Dermis blood vessel endothelial cell (primary cell): ENCODE data around the gene EDRF1. TPM values are rescaled to one million over a fixed set of nuclear protein-coding genes. Genes with fewer than 3 reads are reported as not detected.

Experiments
- DNase-seq: peaks from one replicate; pipeline ENCODE4 v3.0.0; 2010
- total RNA-seq: library from RNA; depleted of rRNA; stranded (reverse); fragments of >200 nt; gene quantifications from 2 replicates; pipeline ENCODE4 v1.2.3, GENCODE V29; 2014

Gene EDRF1
- total RNA-seq, 1 donor from 2014 or later: 19.1 TPM

GRCh38 chr10:125788156-125789034 is 68.9 kb downstream of the EDRF1 start:
- DNase-seq: peak; percentile 13

GRCh38 chr10:125792342-125793300 is 73.1 kb downstream of the EDRF1 start:
- DNase-seq: no peak

DNA sequence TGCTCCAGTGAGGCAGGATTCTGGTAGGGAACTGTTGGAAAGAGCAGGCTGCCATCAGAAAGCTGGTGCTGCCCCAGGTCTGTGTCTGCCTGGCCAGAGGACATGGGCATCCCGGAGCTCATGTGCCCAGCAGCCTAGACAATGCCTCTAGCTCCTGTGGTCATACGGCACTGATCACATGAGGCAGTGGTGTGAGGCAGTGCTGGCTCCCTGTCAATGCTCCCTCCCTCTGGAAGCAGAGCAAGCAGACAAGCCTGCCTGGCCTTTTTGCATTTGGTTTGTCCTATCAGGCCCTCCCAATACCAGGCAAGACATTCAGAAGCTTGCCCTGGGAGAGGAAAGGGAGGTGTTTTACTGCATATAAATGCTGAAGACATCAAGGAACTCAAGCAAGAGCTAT is 75.6 kb downstream of the EDRF1 start:
- no peak for DNase-seq

DNA sequence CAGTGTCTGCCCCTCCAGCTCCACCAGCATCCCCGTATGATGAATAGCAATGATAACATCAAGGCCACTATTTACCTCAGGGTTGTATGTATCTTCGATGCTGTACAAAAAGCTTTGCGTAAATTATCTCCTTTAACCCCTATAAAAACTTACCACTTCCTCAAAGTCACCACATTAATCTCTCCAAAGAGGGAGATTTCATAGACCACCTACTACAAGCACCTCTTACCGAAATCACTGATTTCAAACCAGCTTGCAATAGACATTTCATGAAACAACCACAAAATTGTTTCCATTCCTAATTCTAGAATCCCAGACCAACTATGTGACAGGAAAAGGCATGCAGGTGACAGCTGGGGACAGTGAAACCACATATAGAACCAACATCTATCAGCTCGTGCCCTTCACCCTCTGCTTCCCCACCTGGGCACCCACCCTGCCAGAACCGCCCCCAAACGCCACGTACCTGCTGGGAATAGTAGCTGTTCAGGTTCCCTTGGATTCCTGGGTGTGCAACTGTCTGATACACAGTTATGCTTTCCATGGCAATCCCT is 76.2 kb downstream of the EDRF1 start:
- DNase-seq: no peak

GRCh38 chr10:125797424-125797823 is 77.9 kb downstream of the EDRF1 start:
- no peak for DNase-seq

DNA sequence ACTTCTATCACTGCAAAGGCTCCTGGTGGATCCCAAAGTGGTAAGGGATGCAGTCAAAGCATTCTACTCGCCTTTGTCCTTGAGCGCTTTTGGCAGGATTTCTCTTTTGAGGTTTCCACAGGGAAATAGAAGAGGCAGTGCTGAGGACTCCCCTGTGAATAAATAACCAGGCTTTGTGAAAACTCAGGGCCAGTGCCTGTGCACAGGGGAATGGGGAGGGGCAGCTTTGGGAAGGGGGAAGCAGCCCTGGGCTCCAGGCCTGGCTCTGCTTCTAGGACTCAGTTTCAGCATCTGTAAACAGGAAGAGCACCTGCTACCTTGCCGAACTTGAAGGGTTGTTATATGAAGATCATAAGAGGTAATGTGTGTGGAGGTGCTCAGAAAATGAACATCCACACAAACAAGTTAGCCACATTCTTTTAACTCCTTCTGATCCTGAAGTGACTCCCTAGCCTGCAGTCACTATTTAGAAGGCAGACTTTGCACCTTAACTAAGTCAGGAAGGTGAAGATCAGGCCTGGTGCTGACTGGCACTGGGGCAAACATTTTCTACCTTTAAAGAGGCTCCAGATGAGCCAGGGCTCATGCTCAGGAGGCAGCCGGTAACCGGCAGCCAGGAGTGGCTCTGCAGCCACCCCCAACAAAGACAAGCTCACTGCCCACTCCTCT is 78.6 kb downstream of the EDRF1 start:
- DNase-seq: no peak

DNA sequence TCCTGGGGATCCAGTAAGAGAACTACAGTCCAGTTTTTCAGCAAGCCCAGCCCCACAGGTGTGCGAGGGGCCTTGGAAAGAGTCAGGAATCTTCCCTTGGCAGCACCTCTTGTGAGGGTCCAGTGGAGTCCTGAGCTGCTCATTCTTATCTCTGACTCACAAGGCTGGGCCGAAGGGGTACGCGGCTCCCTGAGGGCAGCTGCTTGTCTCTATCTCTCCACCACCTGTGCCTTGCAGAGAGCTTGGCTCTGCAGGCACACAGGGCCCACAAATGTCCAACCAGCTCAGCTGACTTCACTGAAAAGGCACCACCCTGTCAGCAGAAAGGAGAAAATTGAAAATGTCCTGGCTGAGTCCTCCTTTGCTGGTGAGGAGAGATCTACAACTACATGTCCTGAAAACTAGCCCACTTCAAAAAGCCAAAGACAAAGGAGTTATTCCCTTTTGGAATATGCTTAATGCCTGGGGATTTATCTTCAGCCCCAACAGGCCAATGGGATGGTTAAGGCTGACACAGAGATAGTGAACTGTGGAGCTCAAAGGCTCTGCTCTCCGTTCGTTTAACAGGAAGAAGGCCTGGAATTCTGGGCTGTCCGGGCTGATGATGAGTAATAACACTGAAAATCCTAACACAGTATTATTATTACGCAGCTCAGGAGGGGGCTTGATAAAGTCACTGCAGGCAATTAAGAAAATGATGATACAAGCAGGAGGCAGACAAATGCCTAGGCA is 80.1 kb downstream of the EDRF1 start:
- no peak for DNase-seq

GRCh38 chr10:125801574-125801973 is 82.1 kb downstream of the EDRF1 start:
- DNase-seq: no peak

DNA sequence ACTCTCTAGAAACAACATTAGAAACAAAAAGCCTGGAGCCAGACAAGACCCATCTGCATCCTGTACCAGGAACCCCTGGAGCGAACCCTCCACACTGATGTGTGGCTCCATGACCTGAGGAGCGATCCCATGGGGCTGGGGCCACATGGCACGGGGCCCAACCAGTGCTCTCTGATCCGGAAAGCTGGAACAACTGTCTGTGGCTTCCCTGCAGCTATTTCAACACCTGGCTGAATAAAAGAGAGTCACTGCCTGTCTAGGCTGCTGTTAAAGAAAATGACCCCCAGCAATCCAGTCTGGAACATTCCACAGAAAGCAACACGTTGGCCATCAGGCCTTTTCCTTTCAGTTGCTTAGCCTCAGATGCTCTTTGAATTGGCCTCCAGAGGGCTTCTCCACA is 82.6 kb downstream of the EDRF1 start:
- no peak for DNase-seq

DNA sequence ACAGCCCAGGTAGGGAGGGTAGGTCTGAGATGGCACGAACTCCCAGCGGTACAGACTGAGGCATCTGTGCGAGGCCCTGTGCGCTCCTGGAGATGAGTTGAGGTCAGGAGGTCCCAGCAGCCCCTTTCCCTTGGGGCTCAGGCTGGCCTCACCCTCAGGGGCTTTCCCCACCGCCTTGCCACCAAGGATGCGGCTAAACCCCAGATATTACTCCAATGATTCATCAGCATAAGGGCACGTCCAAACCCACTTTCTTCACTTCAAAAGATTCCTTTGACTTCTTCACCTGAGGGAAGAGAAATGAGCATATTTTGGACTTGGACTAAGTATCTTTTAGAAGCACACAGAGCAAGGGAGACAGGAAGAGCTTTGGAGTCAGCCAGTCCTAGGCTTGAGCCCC is 83.2 kb downstream of the EDRF1 start:
- no peak for DNase-seq

- DNase-seq: peak; percentile 23
These were observed 88.5 kb downstream of the EDRF1 start for GRCh38 chr10:125808047-125808446.

DNA sequence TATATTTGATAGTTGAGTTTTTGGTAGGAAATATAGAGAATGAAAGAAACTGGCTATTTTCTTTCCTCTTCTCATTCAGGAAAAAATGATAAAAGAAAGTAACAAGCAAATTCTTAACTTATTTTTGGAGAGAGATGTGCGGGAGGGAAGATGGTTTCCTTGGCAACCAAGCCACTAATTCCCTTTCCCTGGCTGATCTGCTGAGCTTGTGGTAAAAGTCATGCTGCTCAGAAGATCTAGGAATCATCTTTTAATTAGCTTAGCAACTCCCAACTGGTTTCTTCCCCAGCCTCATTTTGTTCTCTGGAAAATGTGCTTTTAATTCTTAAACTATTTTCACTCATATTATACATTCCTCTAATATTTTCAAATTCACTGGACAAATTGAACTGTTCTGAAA is 91.7 kb downstream of the EDRF1 start:
- no peak for DNase-seq

GRCh38 chr10:125812128-125812750 is 92.7 kb downstream of the EDRF1 start:
- DNase-seq: no peak

Other genes with a start within 250 kb of the EDRF1 start
- not detected in 2 replicates for gene TEX36, start 36.5 kb upstream of the EDRF1 start, total RNA-seq
- 0.34 and 0.65 TPM in 2 replicates for gene MMP21, start 56.1 kb downstream of the EDRF1 start, total RNA-seq
- 47.1 and 48.3 TPM in 2 replicates for gene UROS, start 103.5 kb downstream of the EDRF1 start, total RNA-seq
- gene BCCIP, start 103.8 kb downstream of the EDRF1 start, total RNA-seq: 46.1 and 61.8 TPM in 2 replicates
- 51.2 and 56.7 TPM in 2 replicates for gene DHX32, start 161.6 kb downstream of the EDRF1 start, total RNA-seq
- gene FANK1, start 176.9 kb downstream of the EDRF1 start, total RNA-seq: 0.51 and 0.65 TPM in 2 replicates